Jurkat, Clone E6-1 (cell line): ENCODE results near the gene PTPRK.
A peak's percentile ranks its signal among the peaks of the same experiment; 100 is the strongest.
"Not testable (repeated sequence)": the region's sequence is repeated elsewhere in the genome, so short reads cannot be mapped to it uniquely, and the experiment has no call there.

Source experiments
- DNase-seq: peaks from one replicate; pipeline ENCODE4 v3.0.0-alpha.2; 2011; ENCODE audit warnings: low read depth, low spot score
- H3K4me3 ChIP-seq: 2 replicates; pipeline ENCODE4 v1.5.1; 2011; ENCODE audit warnings: mild to moderate bottlenecking, low read length, control low read depth, moderate library complexity

PTPRK gene

DNA sequence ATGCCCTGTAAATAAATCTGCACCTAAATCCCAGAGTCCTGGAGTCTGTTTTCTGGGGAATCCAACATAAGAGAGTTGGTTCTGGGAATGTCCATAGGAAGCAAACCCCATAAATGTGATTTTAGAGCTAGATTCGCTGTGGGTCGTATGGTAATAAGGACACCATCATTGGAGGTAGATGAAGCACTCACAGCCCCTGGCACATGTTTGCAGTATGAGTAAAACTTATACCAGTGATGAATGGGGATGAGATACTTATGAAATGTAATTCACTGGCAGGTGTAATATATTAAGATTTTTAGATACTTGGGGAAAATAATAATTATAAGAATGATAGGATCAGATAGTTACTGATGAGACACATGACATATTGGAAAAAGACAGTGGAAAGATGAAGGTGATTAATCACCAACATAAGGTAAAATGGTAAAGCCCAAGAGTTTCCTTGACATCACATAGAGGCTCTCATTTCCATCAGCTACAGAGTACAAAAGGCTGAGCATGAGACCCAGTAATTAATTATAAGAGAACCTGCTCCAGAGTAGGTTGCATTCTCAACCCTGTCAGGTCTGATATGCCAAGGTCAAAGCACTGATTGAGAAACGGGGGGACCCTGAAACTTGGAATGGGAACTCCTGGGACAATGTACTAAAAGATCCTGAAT, 574.8 kb downstream of the PTPRK start:
- no peak overlapping the region for H3K4me3 ChIP-seq
- DNase-seq = no peak

DNA sequence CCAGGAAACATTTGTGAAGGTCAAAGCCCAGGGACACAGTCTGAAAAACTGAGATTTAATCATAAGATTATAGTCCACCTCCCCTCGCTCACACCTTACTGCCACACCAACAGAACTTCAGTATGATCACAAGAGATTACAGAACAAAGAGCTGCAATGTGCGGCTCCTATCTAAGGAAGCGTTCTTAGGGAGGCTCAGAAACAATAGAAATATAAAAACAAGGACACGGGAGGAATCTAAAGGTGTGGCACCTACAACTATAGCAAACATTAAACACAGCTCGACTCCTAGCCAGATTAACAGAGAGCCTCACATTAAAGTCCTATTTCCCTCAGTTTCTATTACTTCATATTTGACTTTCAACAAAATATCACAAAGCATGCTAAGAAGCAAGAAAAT, 579.2 kb downstream of the PTPRK start:
- no peak for DNase-seq
- no peak overlapping the region for H3K4me3 ChIP-seq

GRCh38 chr6:127939442-127940066, 580.8 kb downstream of the PTPRK start:
- no peak for DNase-seq

DNA sequence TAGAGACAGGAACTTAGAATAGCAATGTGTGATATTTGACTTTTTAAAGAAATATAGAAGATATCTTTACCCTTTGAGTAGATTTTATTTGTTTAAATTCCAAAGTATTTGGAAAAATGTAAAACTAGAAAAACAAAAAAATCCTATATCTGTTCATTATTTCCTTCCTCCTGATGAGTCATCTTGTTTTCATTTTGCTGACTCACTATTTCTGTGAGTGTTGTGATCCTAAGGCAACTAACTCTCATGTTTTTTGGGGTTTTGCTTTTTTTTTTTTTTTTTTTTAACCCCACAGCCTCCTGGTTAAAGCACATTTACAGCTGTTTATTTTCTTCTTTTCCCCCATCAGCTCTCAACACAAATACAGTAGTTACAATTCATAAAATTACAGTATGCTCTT, 581.7 kb downstream of the PTPRK start:
- H3K4me3 ChIP-seq = no peak overlapping the region
- DNase-seq = no peak

More at GRCh38 chr6:127939442-127940066, 580.8 kb downstream of the PTPRK start:
- H3K4me3 ChIP-seq = no peak overlapping the region

GRCh38 chr6:127937747-127938146, 582.7 kb downstream of the PTPRK start:
- no peak for DNase-seq
- H3K4me3 ChIP-seq = no peak overlapping the region

- no peak overlapping the region for H3K4me3 ChIP-seq
These were observed 583.3 kb downstream of the PTPRK start for GRCh38 chr6:127937102-127937501.

DNA sequence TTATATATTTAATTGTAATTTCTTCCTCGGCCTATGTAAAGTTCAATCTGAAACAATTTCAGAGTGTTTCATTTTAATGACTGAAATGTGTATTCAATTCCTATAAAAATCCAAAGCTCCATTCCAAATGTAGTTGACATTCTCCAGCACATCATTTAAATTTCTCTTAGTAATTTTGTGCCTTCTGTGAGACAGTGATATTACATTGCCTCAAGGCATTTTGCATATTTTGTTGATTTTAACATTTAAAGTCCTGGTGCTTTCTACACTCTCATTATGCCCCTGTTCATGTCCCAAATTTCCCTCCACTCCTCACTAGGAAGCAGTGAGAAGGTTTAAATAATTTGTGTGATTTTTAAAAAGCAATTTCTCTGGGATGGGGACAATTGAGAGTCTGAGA, 585.4 kb downstream of the PTPRK start:
- no peak overlapping the region for H3K4me3 ChIP-seq
- DNase-seq = no peak

More at GRCh38 chr6:127937102-127937501, 583.3 kb downstream of the PTPRK start:
- DNase-seq = no peak

DNA sequence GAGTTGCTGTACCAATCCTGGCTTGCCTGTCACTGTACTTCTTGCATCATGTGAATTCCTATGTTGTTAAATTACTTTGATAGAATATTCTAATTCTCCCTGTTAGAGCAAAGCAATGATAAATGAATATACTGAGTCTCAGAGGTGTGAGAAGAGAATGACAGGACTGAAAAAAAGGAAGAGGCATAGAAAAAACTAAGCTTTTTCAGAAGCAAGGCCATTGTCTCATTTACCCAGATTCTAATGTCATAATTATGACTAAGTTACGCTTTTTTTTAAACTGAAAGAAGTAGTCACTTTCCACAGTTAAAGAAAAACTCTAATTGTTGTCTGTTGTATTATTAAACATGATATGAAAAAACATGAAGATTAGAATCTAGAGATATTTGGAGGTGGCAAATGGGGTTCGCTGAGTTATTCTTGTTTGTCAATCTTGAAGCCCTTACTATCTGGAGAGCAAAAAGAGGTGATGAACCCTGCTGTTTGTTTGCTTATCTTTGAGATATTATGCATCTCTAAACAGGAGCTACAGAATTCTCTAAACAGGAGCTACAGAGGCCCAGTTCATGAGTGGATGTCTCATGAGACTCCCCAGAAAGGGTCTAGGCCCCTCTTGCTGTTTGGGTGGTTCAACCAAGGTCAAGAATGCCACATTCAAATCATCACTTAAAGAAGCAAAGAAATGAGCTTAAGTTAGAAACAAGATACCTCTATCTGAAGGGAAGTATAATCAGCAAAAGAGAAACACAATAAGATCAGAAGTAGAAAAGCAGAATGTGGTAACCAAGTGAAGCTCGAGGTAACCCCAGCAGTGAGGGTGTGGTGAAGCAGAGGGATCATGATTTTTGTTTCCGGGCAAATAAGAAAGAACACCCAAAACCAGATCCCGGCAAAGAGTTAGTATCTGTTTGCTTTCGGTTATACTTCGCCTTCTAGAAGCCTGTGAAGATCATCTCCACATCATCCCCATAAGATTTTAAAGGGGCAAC, 586.3 kb downstream of the PTPRK start:
- H3K4me3 ChIP-seq = no peak overlapping the region
- no peak for DNase-seq

- no peak for DNase-seq
- no peak overlapping the region for H3K4me3 ChIP-seq
These were observed 587.3 kb downstream of the PTPRK start for GRCh38 chr6:127933137-127933536.

- DNase-seq = no peak
These were observed 587.7 kb downstream of the PTPRK start for GRCh38 chr6:127932708-127933107.

GRCh38 chr6:127926441-127926840, 594.0 kb downstream of the PTPRK start:
- not testable (repeated sequence) for H3K4me3 ChIP-seq, DNase-seq

More at GRCh38 chr6:127932708-127933107, 587.7 kb downstream of the PTPRK start:
- no peak overlapping the region for H3K4me3 ChIP-seq

- H3K4me3 ChIP-seq = no peak overlapping the region
- DNase-seq = no peak
These were observed 596.0 kb downstream of the PTPRK start for GRCh38 chr6:127924440-127924839.

DNA sequence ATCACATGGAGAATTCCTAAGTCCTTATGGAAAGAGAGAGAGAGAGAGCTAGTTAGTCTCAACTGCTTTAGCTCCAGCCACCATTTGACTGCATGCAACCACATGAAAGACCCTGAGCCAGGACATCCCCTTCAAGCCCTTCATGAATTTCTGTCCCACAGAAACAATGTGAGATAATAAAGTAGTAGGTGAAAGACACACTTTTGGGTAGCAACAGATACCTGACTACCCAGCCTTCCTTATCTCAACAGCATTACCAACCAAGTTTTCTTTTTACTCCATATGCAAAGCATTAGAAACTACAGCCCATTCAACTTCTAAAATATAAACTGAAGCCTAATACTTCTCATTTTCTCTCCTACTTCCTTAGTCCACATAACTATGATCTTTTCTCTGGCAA, 596.4 kb downstream of the PTPRK start:
- H3K4me3 ChIP-seq = no peak overlapping the region
- DNase-seq = no peak

DNA sequence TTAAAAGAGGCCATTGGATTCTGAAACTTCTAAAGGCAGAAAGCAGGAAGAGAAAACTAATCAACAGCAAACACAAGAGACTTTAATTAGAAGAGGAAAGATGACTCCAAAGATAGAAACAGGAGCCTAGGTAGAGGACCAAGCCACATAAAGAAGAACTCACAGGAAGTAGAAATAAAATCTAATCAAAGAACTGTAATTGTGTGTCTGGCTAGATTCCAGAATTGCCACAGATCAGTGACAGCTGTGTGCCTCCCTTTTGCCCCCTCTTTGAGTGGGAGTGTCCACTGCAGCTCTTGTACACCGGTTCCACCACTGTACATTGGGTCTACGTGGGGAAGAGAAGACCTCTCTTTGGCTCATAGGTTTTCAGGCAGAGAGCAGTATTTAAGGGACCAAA, 597.3 kb downstream of the PTPRK start:
- peak; percentile 90 for DNase-seq
- no peak overlapping the region for H3K4me3 ChIP-seq

- DNase-seq = no peak
- H3K4me3 ChIP-seq = 0 out of 2 replicates have a peak overlapping the region, but pooled peaks have one; percentile 7
These were observed 598.4 kb downstream of the PTPRK start for GRCh38 chr6:127921982-127922381.

- no peak for DNase-seq
- no peak overlapping the region for H3K4me3 ChIP-seq
These were observed 599.6 kb downstream of the PTPRK start for GRCh38 chr6:127920804-127921203.
